ENCODE measurements around the gene ELANE.

ELANE gene

DNA sequence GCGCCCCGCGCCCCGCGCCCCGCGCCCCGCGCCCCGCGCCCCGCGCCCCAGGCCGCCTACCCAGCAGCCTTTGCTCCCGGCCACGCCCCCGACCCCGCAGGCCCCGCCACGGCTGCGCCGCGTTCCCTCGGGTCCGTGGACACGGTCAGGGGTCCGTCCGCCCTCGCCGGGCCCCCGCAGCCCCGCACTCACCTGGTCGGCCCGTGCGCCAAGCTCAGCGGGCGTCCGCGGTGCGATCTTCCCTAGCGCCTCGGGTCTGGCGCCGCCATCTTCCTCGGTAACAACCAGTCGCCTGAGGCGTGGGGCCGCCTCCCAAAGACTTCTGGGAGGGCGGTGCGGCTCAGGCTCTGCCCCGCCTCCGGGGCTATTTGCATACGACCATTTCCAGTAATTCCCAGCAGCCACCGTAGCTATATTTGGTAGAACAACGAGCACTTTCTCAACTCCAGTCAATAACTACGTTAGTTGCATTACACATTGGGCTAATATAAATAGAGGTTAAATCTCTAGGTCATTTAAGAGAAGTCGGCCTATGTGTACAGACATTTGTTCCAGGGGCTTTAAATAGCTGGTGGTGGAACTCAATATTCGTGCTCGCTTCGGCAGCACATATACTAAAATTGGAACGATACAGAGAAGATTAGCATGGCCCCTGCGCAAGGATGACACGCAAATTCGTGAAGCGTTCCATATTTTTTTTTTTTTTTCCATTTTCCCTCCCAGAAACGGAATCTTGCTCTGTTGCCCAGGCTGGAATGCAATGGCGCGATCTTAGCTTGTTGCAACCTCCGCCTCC is 41.0 kb downstream of the ELANE start, which contains the start of the genes MED16 and RNU6-9:
Gene MED16, minus strand, starts transcription at position 294 of the 796 bp plus-strand sequence. CDS start 2,056 bp downstream, outside the sequence.
Gene RNU6-9, plus strand, starts transcription at position 591 of the 796 bp plus-strand sequence.
- in situ Hi-C loops (cut with HindIII; ENCODE audit: low sequenced_read_pairs), result no loop called here

DNA sequence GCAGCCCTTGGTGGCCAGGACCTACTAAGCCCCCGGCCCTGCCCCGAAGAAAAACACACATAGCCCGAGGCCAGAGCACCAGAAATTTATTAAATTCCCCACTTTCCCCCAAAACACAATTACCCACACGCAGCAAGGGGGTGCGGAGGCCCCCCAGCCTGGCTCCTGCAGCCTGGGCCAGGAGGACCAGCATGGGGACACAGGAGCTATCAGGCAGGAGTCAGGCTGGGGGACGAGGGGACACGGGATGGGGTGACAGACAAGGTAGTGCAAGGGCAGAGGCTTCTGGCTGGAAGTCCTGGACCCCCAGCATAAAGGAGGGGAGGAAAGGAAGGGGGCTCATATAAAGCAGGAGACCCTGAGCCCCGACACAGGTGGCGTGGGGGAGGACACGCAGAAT is 44.3 kb downstream of the ELANE start:
- in situ Hi-C loops (cut with HindIII; ENCODE audit: low sequenced_read_pairs), result no loop called here

DNA sequence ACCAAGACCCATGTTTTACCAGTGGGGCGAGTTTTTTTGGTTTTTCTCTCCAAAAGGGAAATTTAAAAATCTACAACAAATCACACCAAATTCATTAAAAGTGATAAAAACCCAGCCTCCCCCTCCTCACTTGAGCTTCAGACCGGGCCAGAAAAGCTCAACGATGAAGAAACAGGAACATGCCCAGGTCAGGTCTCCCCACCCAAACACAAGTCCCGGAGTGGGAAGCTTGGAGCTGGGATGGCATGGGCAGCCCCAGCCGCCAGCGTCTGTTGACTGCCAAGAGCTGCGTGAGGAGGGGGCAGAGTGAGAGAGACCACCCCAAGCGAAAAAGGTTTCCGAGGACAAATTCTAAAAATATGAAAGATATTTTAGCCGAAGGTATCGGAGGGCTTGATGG is 44.9 kb downstream of the ELANE start:
- in situ Hi-C loops (cut with HindIII; ENCODE audit: low sequenced_read_pairs), result no loop called here

DNA sequence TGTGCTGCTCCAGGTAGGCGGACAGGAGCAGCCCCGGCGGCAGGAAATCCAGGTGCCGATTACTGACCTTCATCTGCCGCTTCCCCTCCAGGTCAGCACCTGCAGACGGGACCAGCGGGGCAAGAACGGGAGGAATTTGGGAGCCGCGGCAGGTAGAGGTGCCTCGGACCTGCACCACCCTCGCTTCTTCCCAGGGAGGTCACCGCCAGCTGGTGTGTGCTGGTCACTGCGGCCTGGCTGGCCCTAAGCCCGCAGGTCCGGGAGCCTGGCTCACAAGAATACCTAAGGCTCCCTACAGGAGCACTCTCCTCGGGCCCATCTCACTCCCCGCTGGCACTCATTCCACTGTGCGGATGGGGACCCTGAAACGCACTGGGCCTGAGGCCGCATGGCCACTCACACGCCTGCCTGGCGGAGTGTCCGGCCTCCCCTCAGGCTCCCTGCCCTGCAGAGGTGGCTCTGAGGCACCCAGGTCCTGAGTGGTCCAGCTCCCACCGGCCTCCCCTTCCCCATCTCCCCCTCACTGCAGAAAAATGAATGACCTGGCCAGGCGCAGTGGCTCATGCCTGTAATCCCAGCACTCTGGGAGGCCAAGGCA is 45.4 kb downstream of the ELANE start:
- in situ Hi-C loops (cut with HindIII; ENCODE audit: low sequenced_read_pairs), result no loop called here

DNA sequence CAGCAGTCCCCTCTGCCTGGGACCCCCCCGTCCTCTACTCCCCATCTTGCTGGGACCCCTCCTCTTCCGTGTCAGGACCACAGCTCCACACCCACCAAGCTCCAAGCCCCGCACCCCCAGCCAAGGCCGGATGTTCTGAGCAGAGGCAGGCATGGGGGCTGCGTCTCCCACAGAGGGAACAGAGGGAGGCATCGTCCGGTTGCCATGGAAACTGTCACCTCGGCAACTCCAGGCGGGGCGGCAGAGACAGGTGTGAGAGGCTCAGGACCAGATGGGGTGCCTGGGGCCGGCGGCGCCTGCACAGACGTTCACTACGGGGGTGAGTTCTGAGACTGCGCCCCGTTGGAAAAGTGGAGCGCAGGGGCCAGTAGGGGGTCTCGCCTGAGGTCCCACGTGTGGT is 46.6 kb downstream of the ELANE start:
- in situ Hi-C loops (cut with HindIII; ENCODE audit: low sequenced_read_pairs), result no loop called here

DNA sequence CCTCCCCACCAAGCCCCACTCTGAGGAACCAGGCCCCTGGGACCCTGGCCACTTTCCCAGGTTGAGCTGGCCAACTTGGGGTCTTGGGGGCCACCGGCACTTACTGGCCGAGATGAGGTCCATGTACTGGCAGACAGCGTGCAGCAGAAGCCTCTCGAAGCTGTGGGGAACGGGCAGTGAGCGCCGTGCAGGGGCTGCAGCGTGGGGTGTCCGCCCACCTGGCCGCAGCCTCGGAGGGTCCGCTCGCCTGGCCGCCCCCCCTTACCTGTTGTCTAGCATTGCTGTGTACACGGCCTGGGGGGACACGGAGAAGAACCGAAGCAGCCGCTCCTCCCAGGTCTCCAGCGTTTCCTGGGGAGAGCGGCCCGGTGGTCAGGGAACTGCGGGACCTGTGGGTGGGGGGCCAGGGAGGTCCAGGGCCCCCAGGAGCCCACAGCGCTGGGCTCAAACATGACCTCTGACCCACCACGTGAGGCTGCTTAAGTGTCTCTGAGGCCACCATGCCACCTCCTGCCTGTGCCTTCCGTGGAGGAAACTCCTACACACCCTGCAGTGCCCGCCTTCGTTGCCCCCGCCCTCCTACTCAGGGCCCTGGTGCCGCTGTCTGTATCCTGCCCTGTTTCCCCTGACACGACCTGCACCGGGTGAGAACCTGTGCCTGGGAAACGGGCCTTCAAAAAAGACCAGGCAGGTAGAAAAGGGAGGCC is 47.4 kb downstream of the ELANE start:
- in situ Hi-C loops (cut with HindIII; ENCODE audit: low sequenced_read_pairs), result no loop called here

DNA sequence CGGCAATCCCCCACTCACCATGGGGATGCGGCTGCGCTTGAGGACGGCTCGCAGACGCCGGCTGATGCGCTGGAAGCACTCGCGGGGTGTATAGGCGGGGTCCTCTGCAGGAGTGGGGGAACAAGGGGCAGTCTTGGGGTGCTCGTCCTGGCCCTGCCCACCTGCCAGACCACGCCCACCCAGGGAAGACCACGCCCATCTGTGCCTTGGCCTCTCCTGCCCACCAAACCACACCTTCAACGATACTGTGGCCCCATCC is 47.9 kb downstream of the ELANE start:
- in situ Hi-C loops (cut with HindIII; ENCODE audit: low sequenced_read_pairs), result no loop called here

DNA sequence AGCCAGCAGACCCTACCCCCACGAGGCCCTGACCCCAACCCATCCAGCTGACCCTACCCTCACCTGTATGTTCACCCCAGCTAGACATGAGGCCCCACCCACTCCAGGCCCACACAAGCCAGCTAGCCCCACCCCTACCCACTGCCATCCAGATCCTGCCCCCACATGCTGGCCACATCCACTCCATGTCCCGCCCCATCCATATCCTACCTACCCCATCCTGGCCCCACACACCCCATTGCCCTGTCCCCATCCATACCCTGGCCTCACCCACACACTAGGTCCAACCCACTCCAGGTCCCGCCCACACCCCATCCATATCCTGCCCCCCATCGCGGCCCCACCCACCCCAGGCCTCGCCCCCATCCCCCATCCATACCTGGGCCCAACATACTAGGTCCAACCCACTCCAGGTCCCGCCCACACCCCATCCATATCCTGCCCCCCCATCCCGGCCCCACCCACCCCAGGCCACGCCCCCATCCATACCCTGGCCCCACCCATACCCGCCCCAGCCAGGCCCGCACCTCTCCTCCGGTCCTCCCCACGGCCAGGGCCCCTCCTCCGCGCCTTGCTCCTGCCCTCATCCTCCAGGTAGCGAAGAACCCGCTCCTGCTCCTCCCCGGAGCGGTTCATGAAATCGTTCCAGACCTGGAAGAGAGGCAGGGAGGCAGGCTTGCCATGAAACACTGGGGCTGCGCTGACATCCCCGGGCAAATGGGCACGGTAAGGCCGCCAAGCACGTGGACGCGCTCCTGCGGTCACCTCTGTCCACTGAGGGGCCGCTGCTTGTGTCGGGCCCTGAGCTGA is 48.4 kb downstream of the ELANE start:
- in situ Hi-C loops (cut with HindIII; ENCODE audit: low sequenced_read_pairs), result no loop called here

DNA sequence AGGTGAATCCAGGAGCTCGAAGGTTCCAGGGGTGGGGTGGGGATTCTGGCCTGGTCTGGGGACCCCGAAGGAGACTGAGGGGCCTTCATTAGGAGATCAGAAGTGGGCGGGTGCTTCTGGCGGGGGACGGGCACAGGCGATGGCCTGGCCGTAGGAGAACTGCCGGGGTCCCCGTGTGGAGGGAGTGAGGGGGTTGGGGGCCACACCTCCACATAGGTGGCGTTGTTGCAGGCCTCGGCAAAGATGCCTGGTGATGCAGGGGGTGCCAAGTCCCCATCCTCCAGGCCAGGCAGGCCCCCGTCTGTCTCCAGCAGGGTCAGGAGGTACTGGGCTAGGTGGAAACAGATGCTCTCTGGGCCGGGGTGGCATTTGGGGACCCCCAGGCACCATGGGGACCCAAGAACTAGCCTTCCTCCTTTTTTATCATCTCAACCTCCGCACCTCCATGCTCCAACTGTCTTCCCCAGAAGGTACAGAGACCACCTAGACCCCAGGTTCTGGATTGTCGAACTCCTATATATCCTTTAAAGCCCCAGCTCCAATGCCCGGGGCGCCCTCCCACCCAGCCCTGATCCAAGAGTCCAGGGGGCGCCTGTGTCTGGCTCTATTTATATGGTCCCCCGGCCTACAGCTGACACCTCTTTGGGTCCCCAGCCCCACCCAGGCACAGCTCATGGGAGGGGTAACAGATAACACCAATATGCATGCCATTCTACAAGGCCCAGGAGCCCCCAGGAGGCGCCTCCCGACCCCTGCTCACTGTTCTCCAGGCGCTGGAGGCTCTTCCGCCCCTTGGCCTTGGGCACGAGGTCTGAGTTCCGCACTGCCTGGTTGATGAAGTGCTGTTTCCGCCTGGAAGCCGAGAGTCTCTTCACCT is 49.4 kb downstream of the ELANE start:
- in situ Hi-C loops (cut with HindIII; ENCODE audit: low sequenced_read_pairs), result no loop called here

DNA sequence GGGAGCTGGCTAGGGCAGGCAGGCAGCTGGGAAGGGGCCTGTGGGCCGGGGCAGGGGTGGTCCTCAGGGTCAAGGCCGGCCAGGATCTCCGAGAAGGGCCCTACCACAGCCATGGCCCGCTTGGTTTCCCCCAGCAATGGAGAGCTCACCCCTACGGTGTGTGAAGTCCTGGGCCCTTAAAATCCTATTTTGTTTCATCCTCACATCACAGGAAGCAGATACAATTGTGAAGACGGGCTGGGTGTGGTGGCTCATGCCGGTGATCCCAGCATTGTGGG is 49.9 kb downstream of the ELANE start:
- in situ Hi-C loops (cut with HindIII; ENCODE audit: low sequenced_read_pairs), result no loop called here

DNA sequence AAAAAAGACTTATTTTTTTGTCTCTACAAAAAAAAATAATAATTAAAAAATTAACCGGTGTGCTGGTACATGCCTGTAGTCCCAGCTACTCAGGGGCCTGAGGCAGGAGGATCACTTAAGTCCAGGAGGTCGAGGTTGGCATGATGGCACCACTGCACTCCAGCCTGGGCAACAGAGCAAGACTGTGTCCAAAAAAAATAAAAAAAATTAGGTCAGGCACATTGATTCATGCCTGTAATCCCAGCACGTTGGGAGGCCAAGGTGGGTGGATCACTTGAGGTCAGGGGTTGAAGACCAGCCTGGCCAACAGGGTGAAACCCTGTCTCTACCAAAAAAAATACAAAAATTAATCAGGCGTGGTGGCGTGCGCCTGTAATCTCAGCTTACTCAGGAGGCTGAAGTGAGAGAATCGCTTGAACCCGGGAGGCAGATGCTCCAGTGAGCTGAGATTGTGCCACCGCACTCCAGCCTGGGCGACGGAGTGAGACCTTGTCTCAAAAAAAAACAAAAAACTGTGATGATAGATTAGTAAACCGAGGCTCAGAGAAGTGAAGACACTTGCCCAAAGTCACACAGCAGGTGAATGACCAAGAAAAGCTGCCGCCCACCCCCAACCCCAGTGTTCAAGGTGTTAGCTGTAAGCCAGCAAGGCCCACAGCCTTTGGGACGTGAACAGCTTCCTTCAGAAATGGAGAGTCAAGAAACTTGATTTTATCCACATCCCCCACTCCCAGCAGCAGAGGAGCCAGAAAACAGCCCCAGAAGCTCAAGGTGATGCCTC is 50.5 kb downstream of the ELANE start:
- in situ Hi-C loops (cut with HindIII; ENCODE audit: low sequenced_read_pairs), result no loop called here

DNA sequence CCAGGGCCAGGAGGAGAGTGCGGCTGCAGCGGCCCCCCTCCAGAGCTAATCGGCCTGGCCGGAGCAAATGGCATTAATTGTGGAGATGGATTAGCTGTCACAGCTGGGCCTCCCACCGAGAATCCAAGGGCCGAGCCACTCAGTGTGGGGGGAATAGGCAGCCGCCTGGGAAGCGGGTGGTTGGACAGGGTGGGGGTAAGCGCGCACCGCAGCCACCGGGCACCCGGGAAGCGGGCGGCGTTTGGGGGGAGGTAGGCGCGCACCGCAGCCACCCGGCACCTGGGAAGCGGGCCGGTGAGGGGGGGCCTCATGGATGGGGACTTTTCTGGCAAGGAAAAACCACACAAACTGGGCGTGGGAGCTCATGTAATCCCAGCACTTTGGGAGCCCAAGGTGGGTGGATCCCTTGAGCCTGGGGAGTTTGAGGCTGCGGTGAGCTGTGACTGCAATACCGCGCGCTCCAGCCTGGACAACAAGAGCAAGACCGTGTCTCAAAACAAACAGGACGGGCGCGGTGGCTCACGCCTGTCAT is 51.2 kb downstream of the ELANE start:
- in situ Hi-C loops (cut with HindIII; ENCODE audit: low sequenced_read_pairs), result no loop called here

DNA sequence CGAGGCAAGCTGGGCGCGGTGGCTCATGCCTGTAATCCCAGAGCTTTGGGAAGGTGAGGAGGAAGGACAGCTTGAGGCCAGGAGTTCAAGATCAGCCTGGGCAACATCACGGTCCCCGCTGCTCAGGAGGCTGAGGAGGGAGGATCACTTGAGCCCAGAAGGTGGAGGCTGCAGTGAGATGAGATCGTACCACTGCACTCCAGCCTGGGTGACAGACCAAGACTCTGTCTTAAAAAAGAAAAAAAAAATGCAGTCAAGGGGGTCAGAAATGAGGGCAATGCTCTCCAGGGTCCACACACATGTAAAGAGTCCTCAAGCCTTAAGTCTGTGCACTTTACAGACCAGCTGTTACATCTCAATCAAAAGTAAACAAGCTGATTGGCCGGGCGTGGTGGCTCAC is 52.4 kb downstream of the ELANE start:
- in situ Hi-C loops (cut with HindIII; ENCODE audit: low sequenced_read_pairs), result no loop called here
